Lower leg skin (tissue), 3 donors: Measurements from ENCODE around the gene NEO1.

Experiments used
- CTCF ChIP-seq, 3 donors: fragments of 450-650 bp; IDR thresholded peaks; one replicate each; pipeline ENCODE4 v1.5.1; 2016; ENCODE audit warnings: antibody characterized with exemption in 3 of 3, mild to moderate bottlenecking in 3 of 3, moderate library complexity in 2 of 3
- POLR2A ChIP-seq, 2 donors: fragments of 450-650 bp; IDR thresholded peaks; one replicate each; pipeline ENCODE4 v1.6.1; 2016 to 2017; ENCODE audit warnings: antibody characterized with exemption in 2 of 2, mild to moderate bottlenecking in 1 of 2, moderate library complexity in 1 of 2

DNA sequence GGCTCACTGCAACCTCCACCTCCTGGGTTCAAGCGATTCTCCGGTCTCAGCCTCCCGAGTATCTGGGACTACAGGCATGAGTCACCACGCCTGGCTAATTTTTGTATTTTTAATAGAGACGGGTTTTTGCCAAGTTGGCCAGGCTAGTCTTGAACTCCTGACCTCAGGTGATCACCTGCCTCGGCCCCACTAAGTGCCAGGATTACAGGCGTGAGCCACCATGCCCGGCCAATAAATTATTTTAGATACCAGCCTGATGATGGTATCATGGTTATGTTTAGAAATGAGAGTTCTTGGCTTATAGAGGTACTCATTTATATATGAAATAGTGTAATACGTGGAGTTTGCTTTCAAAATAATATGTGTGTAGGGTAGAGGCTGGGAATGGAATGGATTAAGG, 119.4 kb downstream of the NEO1 start:
- TF ChIP-seq POLR2A (IDR thresholded peaks at IDR 0.05) (no peak), CTCF (IDR thresholded peaks at IDR 0.05) (no peak)
